IMR-90 (cell line): ENCODE measurements around the gene PGBD5. TPM values are rescaled to one million over a fixed set of nuclear protein-coding genes. Genes with fewer than 3 reads are reported as not detected.

Experiments
- ATAC-seq: fragments of 200-7000 bp; cut with Tn5 transposase; 2 replicates; pipeline ENCODE4 v1.9.1; 2020; ENCODE audit warnings: low read depth, mild to moderate bottlenecking, moderate library complexity
- BruUV-seq: library from RNA; stranded (reverse); fragments of 400-500 nt; replicated peaks from 2 replicates; lab custom pipeline; 2021; lab: Mats Ljungman, UMichigan
- CTCF ChIA-PET: fragments of 300-600 bp; formaldehyde crosslinking; extraction: SDS; loops from one replicate; lab custom pipeline; 2021; ENCODE audit warnings: antibody characterized with exemption; lab: Yijun Ruan, JAX
- POLR2A ChIA-PET: fragments of 300-600 bp; sonication (Branson Sonifier 250); formaldehyde crosslinking; loops from one replicate; lab custom pipeline; 2022; ENCODE audit warnings: antibody characterized with exemption; ENCODE audit not compliant: unreplicated experiment; lab: Charles Lee
- DNase-seq: peaks from one replicate; pipeline ENCODE4 v3.0.0; 2013
- H2AFZ ChIP-seq: replicated peaks from 2 replicates; pipeline ENCODE3; 2013; ENCODE audit warnings: low read length, mild to moderate bottlenecking; ENCODE audit not compliant: poor library complexity
- H2AK5ac ChIP-seq: 2 replicates; pipeline ENCODE4 v1.6.1; 2013; ENCODE audit warnings: low read depth, low read length, inconsistent platforms
- H2AK9ac ChIP-seq: replicated peaks from 2 replicates; pipeline ENCODE3; 2013; ENCODE audit warnings: mild to moderate bottlenecking, low read depth, low read length, moderate library complexity; ENCODE audit not compliant: poor library complexity
- H2BK120ac ChIP-seq: 2 replicates; pipeline ENCODE4 v1.6.1; 2013; ENCODE audit warnings: low read depth, low read length, inconsistent platforms
- H2BK15ac ChIP-seq: 3 replicates; pipeline ENCODE4 v1.6.1; 2013; ENCODE audit warnings: low read depth, low read length, inconsistent platforms
- H2BK20ac ChIP-seq: 2 replicates; pipeline ENCODE4 v1.6.1; 2013; ENCODE audit warnings: low read depth, mild to moderate bottlenecking, inconsistent platforms, low read length, moderate library complexity
- H2BK5ac ChIP-seq: 2 replicates; pipeline ENCODE4 v1.6.1; 2013; ENCODE audit warnings: mild to moderate bottlenecking, low read depth, low read length, inconsistent platforms; ENCODE audit not compliant: poor library complexity, severe bottlenecking
- H3K14ac ChIP-seq: replicated peaks from 2 replicates; pipeline ENCODE4 v1.6.1; 2013; ENCODE audit warnings: low read depth, low read length, inconsistent platforms
- H3K18ac ChIP-seq: 2 replicates; pipeline ENCODE4 v1.6.1; 2013; ENCODE audit warnings: low read depth, low read length, control low read depth
- H3K23ac ChIP-seq: 2 replicates; pipeline ENCODE4 v1.6.1; 2013; ENCODE audit warnings: low read depth, low read length, inconsistent platforms
- H3K27ac ChIP-seq: 2 replicates; pipeline ENCODE4 v1.5.1; 2013; ENCODE audit warnings: mild to moderate bottlenecking, control low read depth, low read length; ENCODE audit not compliant: insufficient read depth
- H3K27me3 ChIP-seq: 2 replicates; pipeline ENCODE4 v1.6.1; 2013; ENCODE audit warnings: low read length; ENCODE audit not compliant: control insufficient read depth, insufficient read depth
- H3K36me3 ChIP-seq: 2 replicates; pipeline ENCODE4 v1.6.1; 2013; ENCODE audit warnings: low read length, mixed read lengths; ENCODE audit not compliant: control insufficient read depth, insufficient read depth
- H3K4ac ChIP-seq: 2 replicates; pipeline ENCODE4 v1.6.1; 2013; ENCODE audit warnings: low read depth, low read length, inconsistent platforms
- H3K4me1 ChIP-seq: 2 replicates; pipeline ENCODE4 v1.6.1; 2013; ENCODE audit warnings: low read length, mixed read lengths; ENCODE audit not compliant: control insufficient read depth, insufficient read depth
- H3K4me2 ChIP-seq: 2 replicates; pipeline ENCODE4 v1.6.1; 2013; ENCODE audit warnings: low read depth, mild to moderate bottlenecking, control low read depth, low read length, moderate library complexity
- H3K4me3 ChIP-seq: 2 replicates; pipeline ENCODE4 v1.5.1; 2013; ENCODE audit warnings: low read depth, mild to moderate bottlenecking, control low read depth, low read length, moderate library complexity; ENCODE audit not compliant: insufficient read depth
- H3K56ac ChIP-seq: 2 replicates; pipeline ENCODE4 v1.6.1; 2013; ENCODE audit warnings: low read length, inconsistent platforms; ENCODE audit not compliant: insufficient read depth; ENCODE audit errors: extremely low read depth
- H3K79me1 ChIP-seq, 2 experiments: 2 replicates each; pipeline ENCODE4 v1.6.1; 2013; ENCODE audit warnings: low read length in 2 of 2, inconsistent platforms in 1 of 2, low read depth in 1 of 2
- H3K9ac ChIP-seq: 2 replicates; pipeline ENCODE4 v1.6.1; 2013; ENCODE audit warnings: low read depth, low read length, control low read depth
- H3K9me1 ChIP-seq: 2 replicates; pipeline ENCODE4 v1.6.1; 2013; ENCODE audit warnings: low read length, inconsistent platforms; ENCODE audit not compliant: insufficient read depth
- H3K9me3 ChIP-seq: 2 replicates; pipeline ENCODE4 v1.6.1; 2013; ENCODE audit warnings: low read length; ENCODE audit not compliant: control insufficient read depth, insufficient read depth
- H4K20me1 ChIP-seq: 2 replicates; pipeline ENCODE4 v1.6.1; 2013; ENCODE audit warnings: low read length, inconsistent platforms; ENCODE audit not compliant: insufficient read depth
- H4K5ac ChIP-seq: 2 replicates; pipeline ENCODE4 v1.6.1; 2013; ENCODE audit warnings: mild to moderate bottlenecking, low read depth, low read length, control low read depth
- H4K8ac ChIP-seq, 2 experiments: 2 replicates each; pipeline ENCODE4 v1.6.1; 2013; ENCODE audit warnings: low read depth in 2 of 2, low read length in 2 of 2, control low read depth in 1 of 2, inconsistent platforms in 1 of 2
- H4K91ac ChIP-seq: 2 replicates; pipeline ENCODE4 v1.6.1; 2013; ENCODE audit warnings: low read depth, low read length, inconsistent platforms; ENCODE audit not compliant: insufficient read depth
- BHLHE40 ChIP-seq: fragments of 150-350 bp; IDR thresholded peaks from 2 replicates; pipeline ENCODE4 v1.6.1; 2016; ENCODE audit warnings: mild to moderate bottlenecking, low read depth, low read length
- CEBPB ChIP-seq: IDR thresholded peaks from 2 replicates; pipeline ENCODE4 v1.6.1; 2012; ENCODE audit warnings: low read depth, low read length, improper control_type of control experiment
- CHD1 ChIP-seq: IDR thresholded peaks from 2 replicates; pipeline ENCODE4 v1.6.1; 2012; ENCODE audit warnings: low read depth, low read length, improper control_type of control experiment
- FOS ChIP-seq: fragments of 150-350 bp; IDR thresholded peaks from 2 replicates; pipeline ENCODE4 v1.6.1; 2016; ENCODE audit warnings: low read depth, low read length
- MAFK ChIP-seq: IDR thresholded peaks from 2 replicates; pipeline ENCODE4 v1.6.1; 2012; ENCODE audit warnings: low read depth, low read length, improper control_type of control experiment
- MAZ ChIP-seq: IDR thresholded peaks from 2 replicates; pipeline ENCODE4 v1.6.1; 2012; ENCODE audit warnings: low read depth, mild to moderate bottlenecking, low read length, improper control_type of control experiment, moderate library complexity, borderline replicate concordance
- MXI1 ChIP-seq: IDR thresholded peaks from 2 replicates; pipeline ENCODE4 v1.6.1; 2012; ENCODE audit warnings: low read depth, mild to moderate bottlenecking, low read length, moderate library complexity, borderline replicate concordance
- NFE2L2 ChIP-seq: fragments of 150-350 bp; IDR thresholded peaks from 2 replicates; pipeline ENCODE4 v1.6.1; 2016; ENCODE audit warnings: low read depth, mild to moderate bottlenecking, low read length
- POLR2A ChIP-seq: IDR thresholded peaks from 2 replicates; pipeline ENCODE4 v1.6.1; 2012; ENCODE audit warnings: mild to moderate bottlenecking, low read depth, low read length
- RAD21 ChIP-seq: IDR thresholded peaks from 2 replicates; pipeline ENCODE4 v1.6.1; 2012; ENCODE audit warnings: low read length, improper control_type of control experiment
- RCOR1 ChIP-seq: IDR thresholded peaks from 2 replicates; pipeline ENCODE4 v1.6.1; 2012; ENCODE audit warnings: mild to moderate bottlenecking, low read length, improper control_type of control experiment; ENCODE audit not compliant: insufficient replicate concordance
- RFX5 ChIP-seq: IDR thresholded peaks from 2 replicates; pipeline ENCODE4 v1.8.0; 2012; ENCODE audit warnings: low read depth, mild to moderate bottlenecking, low read length, moderate library complexity
- SMC3 ChIP-seq: fragments of 150-350 bp; IDR thresholded peaks from 2 replicates; pipeline ENCODE4 v1.6.1; 2016; ENCODE audit warnings: low read depth, mild to moderate bottlenecking, antibody characterized with exemption, low read length, moderate library complexity
- WGBS, 2 experiments: methylation state at CpG; one replicate each; pipeline versions ENCODE4 v1.1.5 to v1.1.7; 2013; ENCODE audit warnings: missing lambda C conversion rate in 2 of 2; ENCODE audit not compliant: insufficient read length in 1 of 2; ENCODE audit errors: extremely low coverage in 2 of 2; 5-methylcytosine and 5-hydroxymethylcytosine counted together
- dilution Hi-C: fragments of 300-500 bp; cut with HindIII; formaldehyde crosslinking; loops from one replicate; pipeline ENCODE4 v1.14.3; 2018; ENCODE audit warnings: low sequenced_read_pairs; ENCODE audit not compliant: unreplicated experiment
- in situ Hi-C: fragments of 300-500 bp; cut with MboI; formaldehyde crosslinking; loops from 3 replicates; pipeline ENCODE4 v1.14.3; 2019; ENCODE audit warnings: low sequenced_read_pairs, inconsistent platforms, mixed read lengths
- intact Hi-C: fragments of 100-400 bp; cut with micrococcal nuclease; formaldehyde crosslinking; loops from 2 replicates; pipeline ENCODE4 v1.10.0; 2022
- polyA plus RNA-seq, 3 experiments: library from polyadenylated mRNA; depleted of rRNA; stranded (reverse); fragments of >200 nt; gene quantifications; 2 replicates each; pipeline ENCODE4 v1.2.3, GENCODE V29; 2012; ENCODE audit warnings: low replicate concordance in 1 of 3
- total RNA-seq: library from RNA; depleted of rRNA; stranded (reverse); fragments of >200 nt; gene quantifications from 2 replicates; pipeline ENCODE4 v1.2.3, GENCODE V29; 2012
- TF ChIP-seq, protein P1 (sequence below): conservative IDR thresholded peaks from 2 replicates; pipeline ENCODE4 v1.5.1; 2012; ENCODE audit warnings: mild to moderate bottlenecking, low read depth, low read length, improper control_type of control experiment
- TF ChIP-seq, protein P2 (sequence below): fragments of 150-350 bp; IDR thresholded peaks from 2 replicates; pipeline ENCODE4 v1.6.1; 2016; ENCODE audit warnings: low read depth, mild to moderate bottlenecking, low read length, moderate library complexity, borderline replicate concordance
- TF ChIP-seq, protein P3 (sequence below): fragments of 150-350 bp; IDR thresholded peaks from 2 replicates; pipeline ENCODE4 v1.6.1; 2017; ENCODE audit warnings: mild to moderate bottlenecking, antibody characterized with exemption, low read length, low read depth

The PGBD5 gene
- total and polyA plus RNA-seq, 2 of the 4 experiments (the other 2 are of a cell fraction) = 0.18 to 0.36 TPM

DNA sequence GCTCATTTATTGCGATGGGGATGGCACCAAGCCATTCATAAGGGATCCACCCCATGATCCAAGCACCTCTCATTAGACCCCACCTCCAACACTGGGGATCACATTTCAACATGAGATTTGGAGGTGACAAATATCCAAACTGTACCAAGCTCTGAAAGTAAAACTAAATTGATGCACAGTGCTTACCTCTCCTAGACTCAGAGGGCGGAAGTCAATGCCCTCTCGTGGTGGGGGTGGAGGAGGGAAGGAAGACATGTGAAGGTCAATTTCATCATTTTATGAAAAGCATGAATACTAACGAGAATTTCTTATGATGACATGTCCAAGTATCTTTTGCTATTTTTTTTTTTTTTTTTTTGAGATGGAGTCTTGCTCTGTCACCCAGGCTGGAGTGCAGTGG is 120.0 kb downstream of the PGBD5 start:
- H3K23ac ChIP-seq = no peak overlapping the region
- H3K9me3 ChIP-seq = no peaks in the 10 kb centered on the region
- H3K18ac ChIP-seq = no peak overlapping the region
- no peaks in the 10 kb centered on the region for H3K36me3 ChIP-seq
- H2BK20ac ChIP-seq = no peak overlapping the region
- no peak overlapping the region for H2AFZ ChIP-seq
- dilution Hi-C loops (no loop called here), intact Hi-C loops (no loop called here), in situ Hi-C loops (loop anchor here (25.0 kb wide), 1 partner anchor 1044 kb away; the partner anchor contains the start of gene RAB4A)
- no peaks in the 10 kb centered on the region; the same call in 1 of the 2 replicates for H3K27me3 ChIP-seq
- TF ChIP-seq, protein P1, sequence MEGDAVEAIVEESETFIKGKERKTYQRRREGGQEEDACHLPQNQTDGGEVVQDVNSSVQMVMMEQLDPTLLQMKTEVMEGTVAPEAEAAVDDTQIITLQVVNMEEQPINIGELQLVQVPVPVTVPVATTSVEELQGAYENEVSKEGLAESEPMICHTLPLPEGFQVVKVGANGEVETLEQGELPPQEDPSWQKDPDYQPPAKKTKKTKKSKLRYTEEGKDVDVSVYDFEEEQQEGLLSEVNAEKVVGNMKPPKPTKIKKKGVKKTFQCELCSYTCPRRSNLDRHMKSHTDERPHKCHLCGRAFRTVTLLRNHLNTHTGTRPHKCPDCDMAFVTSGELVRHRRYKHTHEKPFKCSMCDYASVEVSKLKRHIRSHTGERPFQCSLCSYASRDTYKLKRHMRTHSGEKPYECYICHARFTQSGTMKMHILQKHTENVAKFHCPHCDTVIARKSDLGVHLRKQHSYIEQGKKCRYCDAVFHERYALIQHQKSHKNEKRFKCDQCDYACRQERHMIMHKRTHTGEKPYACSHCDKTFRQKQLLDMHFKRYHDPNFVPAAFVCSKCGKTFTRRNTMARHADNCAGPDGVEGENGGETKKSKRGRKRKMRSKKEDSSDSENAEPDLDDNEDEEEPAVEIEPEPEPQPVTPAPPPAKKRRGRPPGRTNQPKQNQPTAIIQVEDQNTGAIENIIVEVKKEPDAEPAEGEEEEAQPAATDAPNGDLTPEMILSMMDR = no peak
- TF ChIP-seq CHD1 (no peak), RFX5 (no peak), FOS (no peak), NFE2L2 (no peak), POLR2A (no peak), MAFK (no peak), RAD21 (no peak), BHLHE40 (no peak), CEBPB (no peak), SMC3 (no peak), MAZ (no peak), RCOR1 (no peak), MXI1 (no peak)
- TF ChIP-seq, protein P2, sequence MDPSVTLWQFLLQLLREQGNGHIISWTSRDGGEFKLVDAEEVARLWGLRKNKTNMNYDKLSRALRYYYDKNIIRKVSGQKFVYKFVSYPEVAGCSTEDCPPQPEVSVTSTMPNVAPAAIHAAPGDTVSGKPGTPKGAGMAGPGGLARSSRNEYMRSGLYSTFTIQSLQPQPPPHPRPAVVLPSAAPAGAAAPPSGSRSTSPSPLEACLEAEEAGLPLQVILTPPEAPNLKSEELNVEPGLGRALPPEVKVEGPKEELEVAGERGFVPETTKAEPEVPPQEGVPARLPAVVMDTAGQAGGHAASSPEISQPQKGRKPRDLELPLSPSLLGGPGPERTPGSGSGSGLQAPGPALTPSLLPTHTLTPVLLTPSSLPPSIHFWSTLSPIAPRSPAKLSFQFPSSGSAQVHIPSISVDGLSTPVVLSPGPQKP = no peak
- TF ChIP-seq, protein P3, sequence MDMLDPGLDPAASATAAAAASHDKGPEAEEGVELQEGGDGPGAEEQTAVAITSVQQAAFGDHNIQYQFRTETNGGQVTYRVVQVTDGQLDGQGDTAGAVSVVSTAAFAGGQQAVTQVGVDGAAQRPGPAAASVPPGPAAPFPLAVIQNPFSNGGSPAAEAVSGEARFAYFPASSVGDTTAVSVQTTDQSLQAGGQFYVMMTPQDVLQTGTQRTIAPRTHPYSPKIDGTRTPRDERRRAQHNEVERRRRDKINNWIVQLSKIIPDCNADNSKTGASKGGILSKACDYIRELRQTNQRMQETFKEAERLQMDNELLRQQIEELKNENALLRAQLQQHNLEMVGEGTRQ = no peak
- no peak overlapping the region for H4K8ac ChIP-seq
- H3K4me3 ChIP-seq = no peak overlapping the region
- H2BK120ac ChIP-seq = no peak overlapping the region
- no peak overlapping the region for H3K14ac ChIP-seq
- no peaks in the 10 kb centered on the region for H3K9me1 ChIP-seq
- no peaks in the 10 kb centered on the region for H3K4me1 ChIP-seq
- no TSS peak for BruUV-seq
- no peak overlapping the region for H2BK15ac ChIP-seq
- CTCF ChIA-PET = interaction anchor here (1.0 kb wide), 1 partner anchor 645 kb away, joined by 3 read pairs; no protein-coding TSS in a partner anchor
- ATAC-seq (no peak), DNase-seq (no peak)
- no peak overlapping the region for H3K56ac ChIP-seq
- no peak overlapping the region for H2BK5ac ChIP-seq
- no CpG with 5 or more reads among the region's 4 CpGs for WGBS, 2 experiments
- no peak overlapping the region for H3K27ac ChIP-seq
- POLR2A ChIA-PET = no interaction called here
- H4K20me1 ChIP-seq = no peaks in the 10 kb centered on the region
- no peak overlapping the region for H4K5ac ChIP-seq
- H3K9ac ChIP-seq = no peak overlapping the region
- no peaks in the 10 kb centered on the region for H3K79me1 ChIP-seq
- H2AK9ac ChIP-seq = no peak overlapping the region
- H3K4me2 ChIP-seq = no peak overlapping the region
- no peak overlapping the region for H3K4ac ChIP-seq
- no peak overlapping the region for H4K91ac ChIP-seq
- H2AK5ac ChIP-seq = no peak overlapping the region
